GM12874 (cell line): ENCODE data around the gene NAA35.

Experiments used
- CTCF ChIP-seq: IDR thresholded peaks from 2 replicates; pipeline ENCODE4 v1.5.1; 2011; ENCODE audit warnings: low read depth, mild to moderate bottlenecking, control low read depth, low read length, moderate library complexity; ENCODE audit not compliant: insufficient read depth

Gene NAA35

GRCh38 chr9:85940832-85941621, at the start of gene NAA35:
Gene NAA35, plus strand, starts transcription at chr9:85941146. Its CDS starts 1,014 bp downstream, at chr9:85942160.
- TF ChIP-seq CTCF = no peak

GRCh38 chr9:85892401-85892800, 48.5 kb upstream of the NAA35 start:
- TF ChIP-seq CTCF = no peak

GRCh38 chr9:85895685-85896084, 45.3 kb upstream of the NAA35 start:
- TF ChIP-seq CTCF = no peak

- no peak for TF ChIP-seq CTCF
These were observed 43.1 kb upstream of the NAA35 start for GRCh38 chr9:85897848-85898247.

- no peak for TF ChIP-seq CTCF
These were observed 42.6 kb upstream of the NAA35 start for GRCh38 chr9:85898332-85898731.

- no peak for TF ChIP-seq CTCF
These were observed 41.6 kb upstream of the NAA35 start for GRCh38 chr9:85899388-85899787.

GRCh38 chr9:85900504-85901201, 40.3 kb upstream of the NAA35 start:
- TF ChIP-seq CTCF = peak; percentile 78
